Stimulated activated CD4-positive, alpha-beta T cell treated with anti-CD3 and anti-CD28 coated beads, Interleukin-12 subunit alpha, Interleukin-12 subunit beta, amount 100 ng/mL, for 4 hours (primary cell): Measurements from ENCODE around the gene BMP8A.

Experiments used
- DNase-seq: peaks from one replicate; pipeline ENCODE4 v3.0.0-alpha.2; 2020

BMP8A gene

GRCh38 chr1:39573736-39574624 lies 82.5 kb downstream of the BMP8A start:
- DNase-seq: no peak

- no peak for DNase-seq
Measured at GRCh38 chr1:39574646-39575045, 83.2 kb downstream of the BMP8A start.
